ENCODE measurements around the gene VDAC2. TPM values are rescaled to one million over a fixed set of nuclear protein-coding genes. Genes with fewer than 3 reads are reported as not detected.

Gene VDAC2
- total and polyA plus RNA-seq, 2 experiments from 2014 or later: 242 to 311 TPM

- Histone ChIP-seq H3K4me3 (no peak overlapping the region), H2AFZ (0 out of 2 replicates have a peak overlapping the region, but pooled peaks have one; percentile 69), H3K4me2 (no peak overlapping the region), H3K9me2 (ENCODE audit: insufficient read depth) (no peaks in the 10 kb centered on the region), H3K79me2 (replicated peaks; ENCODE audit: insufficient read depth) (no peaks in the 10 kb centered on the region), H4K20me1 (replicated peaks; ENCODE audit: insufficient read depth) (no peaks in the 10 kb centered on the region), H3K27ac (ENCODE audit: low read depth) (no peak overlapping the region), H3K36me3 (ENCODE audit: insufficient read depth) (no peaks in the 10 kb centered on the region), H3F3A (replicated peaks; ENCODE audit: low read depth) (no peaks in the 10 kb centered on the region), H3K4me1 (ENCODE audit: insufficient read depth) (no peaks in the 10 kb centered on the region; the same call in 1 of the 2 replicates), H3K27me3 (ENCODE audit: insufficient read depth) (no peaks in the 10 kb centered on the region)
- peaks cover 11% of the 10 kb centered on the region for H3K27me3 Mint-ChIP-seq (ENCODE audit: insufficient read depth, low read depth, poor library complexity)
- DNase-seq (ENCODE audit: low spot score): no peak
- no peaks in the 10 kb centered on the region; the same call in 2 of the 3 replicates for H3K9me3 Mint-ChIP-seq
- no peak overlapping the region for H3K27ac Mint-ChIP-seq
- peaks cover 5% of the 10 kb centered on the region; the same call in 2 of the 3 replicates for H3K4me1 Mint-ChIP-seq
- H3K4me3 Mint-ChIP-seq: no peak overlapping the region
- ATAC-seq: no peak
- TF ChIP-seq NANOG (IDR thresholded peaks at IDR 0.05; ENCODE audit: borderline replicate concordance) (no peak), ZNF331 (CRISPR knock-in tag; IDR thresholded peaks at IDR 0.05; ENCODE audit: low read depth) (no peak), CREB1 (CRISPR knock-in tag; IDR thresholded peaks at IDR 0.05; ENCODE audit: low read depth) (no peak), POLR2AphosphoS5 (IDR thresholded peaks at IDR 0.05; ENCODE audit: low read depth) (no peak), ZNF114 (CRISPR knock-in tag; IDR thresholded peaks at IDR 0.05) (no peak), CTCF (conservative IDR thresholded peaks at IDR 0.05; ENCODE audit: low read depth in 2 of 2) (no peak), JUNB (IDR thresholded peaks at IDR 0.05; ENCODE audit: unreplicated experiment) (no peak), EZH2phosphoT487 (IDR thresholded peaks at IDR 0.05; ENCODE audit: unreplicated experiment) (no peak), ZNF462 (CRISPR knock-in tag; IDR thresholded peaks at IDR 0.05) (no peak), STAT1 (IDR thresholded peaks at IDR 0.05; ENCODE audit: unreplicated experiment) (no peak), EZH2 (IDR thresholded peaks at IDR 0.05; ENCODE audit: low read depth, unreplicated experiment) (no peak)
- TF ChIP-seq, protein P1, sequence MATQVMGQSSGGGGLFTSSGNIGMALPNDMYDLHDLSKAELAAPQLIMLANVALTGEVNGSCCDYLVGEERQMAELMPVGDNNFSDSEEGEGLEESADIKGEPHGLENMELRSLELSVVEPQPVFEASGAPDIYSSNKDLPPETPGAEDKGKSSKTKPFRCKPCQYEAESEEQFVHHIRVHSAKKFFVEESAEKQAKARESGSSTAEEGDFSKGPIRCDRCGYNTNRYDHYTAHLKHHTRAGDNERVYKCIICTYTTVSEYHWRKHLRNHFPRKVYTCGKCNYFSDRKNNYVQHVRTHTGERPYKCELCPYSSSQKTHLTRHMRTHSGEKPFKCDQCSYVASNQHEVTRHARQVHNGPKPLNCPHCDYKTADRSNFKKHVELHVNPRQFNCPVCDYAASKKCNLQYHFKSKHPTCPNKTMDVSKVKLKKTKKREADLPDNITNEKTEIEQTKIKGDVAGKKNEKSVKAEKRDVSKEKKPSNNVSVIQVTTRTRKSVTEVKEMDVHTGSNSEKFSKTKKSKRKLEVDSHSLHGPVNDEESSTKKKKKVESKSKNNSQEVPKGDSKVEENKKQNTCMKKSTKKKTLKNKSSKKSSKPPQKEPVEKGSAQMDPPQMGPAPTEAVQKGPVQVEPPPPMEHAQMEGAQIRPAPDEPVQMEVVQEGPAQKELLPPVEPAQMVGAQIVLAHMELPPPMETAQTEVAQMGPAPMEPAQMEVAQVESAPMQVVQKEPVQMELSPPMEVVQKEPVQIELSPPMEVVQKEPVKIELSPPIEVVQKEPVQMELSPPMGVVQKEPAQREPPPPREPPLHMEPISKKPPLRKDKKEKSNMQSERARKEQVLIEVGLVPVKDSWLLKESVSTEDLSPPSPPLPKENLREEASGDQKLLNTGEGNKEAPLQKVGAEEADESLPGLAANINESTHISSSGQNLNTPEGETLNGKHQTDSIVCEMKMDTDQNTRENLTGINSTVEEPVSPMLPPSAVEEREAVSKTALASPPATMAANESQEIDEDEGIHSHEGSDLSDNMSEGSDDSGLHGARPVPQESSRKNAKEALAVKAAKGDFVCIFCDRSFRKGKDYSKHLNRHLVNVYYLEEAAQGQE (IDR thresholded peaks at IDR 0.05; ENCODE audit: unreplicated experiment): no peak
- TF ChIP-seq, protein P2, sequence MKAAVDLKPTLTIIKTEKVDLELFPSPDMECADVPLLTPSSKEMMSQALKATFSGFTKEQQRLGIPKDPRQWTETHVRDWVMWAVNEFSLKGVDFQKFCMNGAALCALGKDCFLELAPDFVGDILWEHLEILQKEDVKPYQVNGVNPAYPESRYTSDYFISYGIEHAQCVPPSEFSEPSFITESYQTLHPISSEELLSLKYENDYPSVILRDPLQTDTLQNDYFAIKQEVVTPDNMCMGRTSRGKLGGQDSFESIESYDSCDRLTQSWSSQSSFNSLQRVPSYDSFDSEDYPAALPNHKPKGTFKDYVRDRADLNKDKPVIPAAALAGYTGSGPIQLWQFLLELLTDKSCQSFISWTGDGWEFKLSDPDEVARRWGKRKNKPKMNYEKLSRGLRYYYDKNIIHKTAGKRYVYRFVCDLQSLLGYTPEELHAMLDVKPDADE (IDR thresholded peaks at IDR 0.05): no peak
- no peaks in the 10 kb centered on the region for H3K36me3 Mint-ChIP-seq (ENCODE audit: low read depth)
These were observed 59.0 kb downstream of the VDAC2 start for GRCh38 chr10:75269605-75270004.

Measured in GM23338 (cell line).